GM23338 (cell line): ENCODE data around the gene MAP2K3. TPM values are rescaled to one million over a fixed set of nuclear protein-coding genes. Genes with fewer than 3 reads are reported as not detected.

ENCODE experiments used
- ATAC-seq: fragments of 200-7000 bp; cut with Tn5 transposase; 3 replicates; pipeline ENCODE4 v1.9.1; 2020
- DNase-seq: peaks from one replicate; pipeline ENCODE4 v3.0.0-alpha.2; 2015; ENCODE audit warnings: low spot score
- H2AFZ ChIP-seq: fragments of 200-600 bp; sonication (generic); 2 replicates; pipeline ENCODE4 v1.8.0; 2016; ENCODE audit warnings: antibody characterized with exemption, mild to moderate bottlenecking, moderate library complexity
- H3F3A ChIP-seq: fragments of 200-600 bp; sonication (generic); replicated peaks from 2 replicates; pipeline ENCODE4 v1.8.0; 2017; ENCODE audit warnings: antibody characterized with exemption, mixed run types, low read depth
- H3K27ac ChIP-seq: fragments of 200-600 bp; sonication (generic); 2 replicates; pipeline ENCODE4 v1.6.1; 2016; ENCODE audit warnings: low read depth
- H3K27me3 ChIP-seq: fragments of 200-600 bp; sonication (generic); 2 replicates; pipeline ENCODE4 v1.8.0; 2016; ENCODE audit warnings: mild to moderate bottlenecking, mixed run types, moderate library complexity; ENCODE audit not compliant: insufficient read depth
- H3K36me3 ChIP-seq: fragments of 200-600 bp; sonication (generic); 2 replicates; pipeline ENCODE4 v1.8.0; 2016; ENCODE audit warnings: mild to moderate bottlenecking; ENCODE audit not compliant: insufficient read depth
- H3K4me1 ChIP-seq: fragments of 200-600 bp; sonication (generic); 2 replicates; pipeline ENCODE4 v1.8.0; 2016; ENCODE audit warnings: mild to moderate bottlenecking, moderate library complexity; ENCODE audit not compliant: insufficient read depth
- H3K4me2 ChIP-seq: fragments of 200-600 bp; sonication (generic); 2 replicates; pipeline ENCODE4 v1.7.1; 2017; ENCODE audit warnings: mixed run types
- H3K4me3 ChIP-seq: fragments of 200-600 bp; sonication (generic); 2 replicates; pipeline ENCODE4 v1.6.1; 2016; ENCODE audit warnings: mixed run types
- H3K79me2 ChIP-seq: fragments of 200-600 bp; sonication (generic); replicated peaks from 2 replicates; pipeline ENCODE4 v1.8.0; 2017; ENCODE audit warnings: mild to moderate bottlenecking; ENCODE audit not compliant: insufficient read depth
- H3K9me2 ChIP-seq: fragments of 200-600 bp; sonication (generic); 2 replicates; pipeline ENCODE4 v1.8.0; 2017; ENCODE audit not compliant: insufficient read depth
- H4K20me1 ChIP-seq: fragments of 200-600 bp; sonication (generic); replicated peaks from 2 replicates; pipeline ENCODE4 v1.8.0; 2017; ENCODE audit warnings: mild to moderate bottlenecking; ENCODE audit not compliant: insufficient read depth
- H3K27ac Mint-ChIP-seq: 2 replicates; pipeline ENCODE4 v1.8.0; 2020; ENCODE audit warnings: inconsistent platforms, mild to moderate bottlenecking, moderate library complexity, mixed read lengths
- H3K27me3 Mint-ChIP-seq: 3 replicates; pipeline ENCODE4 v1.8.0; 2022; ENCODE audit warnings: low read depth, mild to moderate bottlenecking, moderate library complexity, mixed read lengths, inconsistent platforms; ENCODE audit not compliant: insufficient read depth, poor library complexity
- H3K36me3 Mint-ChIP-seq: 3 replicates; pipeline ENCODE4 v1.8.0; 2021; ENCODE audit warnings: low read depth, mild to moderate bottlenecking, inconsistent platforms, moderate library complexity, mixed read lengths
- H3K4me1 Mint-ChIP-seq: 3 replicates; pipeline ENCODE4 v1.8.0; 2020; ENCODE audit warnings: mild to moderate bottlenecking, inconsistent platforms, mixed read lengths
- H3K4me3 Mint-ChIP-seq: 3 replicates; pipeline ENCODE4 v1.8.0; 2021; ENCODE audit warnings: moderate library complexity, mild to moderate bottlenecking, inconsistent platforms, mixed read lengths
- H3K9me3 Mint-ChIP-seq: 3 replicates; pipeline ENCODE4 v1.8.0; 2020; ENCODE audit warnings: moderate library complexity, mild to moderate bottlenecking, inconsistent platforms, mixed read lengths
- CREB1 ChIP-seq: fragments of 250-450 bp; sonication (Bioruptor Pico); IDR thresholded peaks from 2 replicates; pipeline ENCODE4 v1.5.0; 2020; ENCODE audit warnings: low read depth, mild to moderate bottlenecking, moderate library complexity
- ETS1 ChIP-seq: IDR thresholded peaks from 2 replicates; pipeline ENCODE4 v1.6.1; 2016; ENCODE audit warnings: antibody characterized with exemption
- EZH2 ChIP-seq: fragments of 200-600 bp; sonication (generic); IDR thresholded peaks from one replicate; pipeline ENCODE4 v1.8.0; 2017; ENCODE audit warnings: antibody characterized with exemption, mild to moderate bottlenecking, low read depth; ENCODE audit not compliant: unreplicated experiment
- EZH2phosphoT487 ChIP-seq: fragments of 200-600 bp; sonication (generic); IDR thresholded peaks from one replicate; pipeline ENCODE4 v1.8.1; 2018; ENCODE audit warnings: antibody characterized with exemption; ENCODE audit not compliant: unreplicated experiment
- REST ChIP-seq: IDR thresholded peaks from one replicate; pipeline ENCODE4 v1.6.1; 2018; ENCODE audit warnings: antibody characterized with exemption; ENCODE audit not compliant: unreplicated experiment
- STAT1 ChIP-seq: IDR thresholded peaks from one replicate; pipeline ENCODE4 v1.6.1; 2016; ENCODE audit warnings: antibody characterized with exemption; ENCODE audit not compliant: unreplicated experiment
- ZNF331 ChIP-seq: fragments of 250-450 bp; sonication (Bioruptor Pico); IDR thresholded peaks from 2 replicates; pipeline ENCODE4 v1.5.0; 2020; ENCODE audit warnings: low read depth, mild to moderate bottlenecking, moderate library complexity
- ZNF462 ChIP-seq: fragments of 250-450 bp; sonication (Bioruptor Pico); IDR thresholded peaks from 2 replicates; pipeline ENCODE4 v1.5.0; 2020; ENCODE audit warnings: mild to moderate bottlenecking, moderate library complexity
- polyA plus RNA-seq: library from polyadenylated mRNA; unstranded; fragments of >200 nt; fragmentation: Nextera tagmentation; extraction: Ambion mirVana; gene quantifications from 2 replicates; pipeline ENCODE4 v1.2.1, GENCODE V29; 2016
- total RNA-seq: library from RNA; depleted of rRNA; stranded (reverse); fragments of >200 nt; shearing (Covaris generic); gene quantifications from 2 replicates; pipeline ENCODE4 v1.2.3, GENCODE V29; 2014

MAP2K3 gene
- total and polyA plus RNA-seq, 2 experiments from 2014 or later: 28.5 to 31.7 TPM

- H3K27ac ChIP-seq: no peak overlapping the region
- 0 out of 2 replicates have a peak overlapping the region, but pooled peaks have one; percentile 51 for H3K4me2 ChIP-seq
- H2AFZ ChIP-seq: peak overlapping the region; percentile 52; the same call in 1 of the 2 replicates
- H3K4me3 Mint-ChIP-seq: no peak overlapping the region
- ATAC-seq (peak; percentile 64), DNase-seq (peak; percentile 45)
- H3F3A ChIP-seq: no peaks in the 10 kb centered on the region
- peaks cover 15% of the 10 kb centered on the region for H3K4me1 Mint-ChIP-seq
- no peaks in the 10 kb centered on the region for H3K79me2 ChIP-seq
- H3K36me3 Mint-ChIP-seq: no peaks in the 10 kb centered on the region; the same call in 2 of the 3 replicates
- TF ChIP-seq ETS1 (no peak), STAT1 (no peak), CREB1 (CRISPR knock-in tag) (no peak), ZNF462 (CRISPR knock-in tag) (no peak), REST (no peak), ZNF331 (CRISPR knock-in tag) (no peak), EZH2 (no peak), EZH2phosphoT487 (no peak)
- no peaks in the 10 kb centered on the region; the same call in 1 of the 2 replicates for H3K4me1 ChIP-seq
- H3K36me3 ChIP-seq: no peaks in the 10 kb centered on the region
- no peak overlapping the region for H3K4me3 ChIP-seq
- H3K27me3 Mint-ChIP-seq: peaks cover 6% of the 10 kb centered on the region
- H3K9me2 ChIP-seq: no peaks in the 10 kb centered on the region; the same call in 1 of the 2 replicates
- no peaks in the 10 kb centered on the region for H4K20me1 ChIP-seq
- peaks cover 4% of the 10 kb centered on the region; the same call in 1 of the 3 replicates for H3K9me3 Mint-ChIP-seq
- no peak overlapping the region for H3K27ac Mint-ChIP-seq
- no peaks in the 10 kb centered on the region for H3K27me3 ChIP-seq
These were observed 75.5 kb downstream of the MAP2K3 start for GRCh38 chr17:21360048-21360447.
